GM23338 (cell line): ENCODE results near the gene ABCC6. TPM values are rescaled to one million over a fixed set of nuclear protein-coding genes. Genes with fewer than 3 reads are reported as not detected.
"Not testable (repeated sequence)": the region's sequence is repeated elsewhere in the genome, so short reads cannot be mapped to it uniquely, and the experiment has no call there.

Experiments
- ATAC-seq: fragments of 200-7000 bp; cut with Tn5 transposase; 3 replicates; pipeline ENCODE4 v1.9.1; 2020
- DNase-seq: peaks from one replicate; pipeline ENCODE4 v3.0.0-alpha.2; 2015; ENCODE audit warnings: low spot score
- H2AFZ ChIP-seq: fragments of 200-600 bp; sonication (generic); 2 replicates; pipeline ENCODE4 v1.8.0; 2016; ENCODE audit warnings: antibody characterized with exemption, mild to moderate bottlenecking, moderate library complexity
- H3F3A ChIP-seq: fragments of 200-600 bp; sonication (generic); replicated peaks from 2 replicates; pipeline ENCODE4 v1.8.0; 2017; ENCODE audit warnings: antibody characterized with exemption, mixed run types, low read depth
- H3K27ac ChIP-seq: fragments of 200-600 bp; sonication (generic); 2 replicates; pipeline ENCODE4 v1.6.1; 2016; ENCODE audit warnings: low read depth
- H3K27me3 ChIP-seq: fragments of 200-600 bp; sonication (generic); 2 replicates; pipeline ENCODE4 v1.8.0; 2016; ENCODE audit warnings: mild to moderate bottlenecking, mixed run types, moderate library complexity; ENCODE audit not compliant: insufficient read depth
- H3K36me3 ChIP-seq: fragments of 200-600 bp; sonication (generic); 2 replicates; pipeline ENCODE4 v1.8.0; 2016; ENCODE audit warnings: mild to moderate bottlenecking; ENCODE audit not compliant: insufficient read depth
- H3K4me1 ChIP-seq: fragments of 200-600 bp; sonication (generic); 2 replicates; pipeline ENCODE4 v1.8.0; 2016; ENCODE audit warnings: mild to moderate bottlenecking, moderate library complexity; ENCODE audit not compliant: insufficient read depth
- H3K4me2 ChIP-seq: fragments of 200-600 bp; sonication (generic); 2 replicates; pipeline ENCODE4 v1.7.1; 2017; ENCODE audit warnings: mixed run types
- H3K4me3 ChIP-seq: fragments of 200-600 bp; sonication (generic); 2 replicates; pipeline ENCODE4 v1.6.1; 2016; ENCODE audit warnings: mixed run types
- H3K79me2 ChIP-seq: fragments of 200-600 bp; sonication (generic); replicated peaks from 2 replicates; pipeline ENCODE4 v1.8.0; 2017; ENCODE audit warnings: mild to moderate bottlenecking; ENCODE audit not compliant: insufficient read depth
- H3K9me2 ChIP-seq: fragments of 200-600 bp; sonication (generic); 2 replicates; pipeline ENCODE4 v1.8.0; 2017; ENCODE audit not compliant: insufficient read depth
- H4K20me1 ChIP-seq: fragments of 200-600 bp; sonication (generic); replicated peaks from 2 replicates; pipeline ENCODE4 v1.8.0; 2017; ENCODE audit warnings: mild to moderate bottlenecking; ENCODE audit not compliant: insufficient read depth
- H3K27ac Mint-ChIP-seq: 2 replicates; pipeline ENCODE4 v1.8.0; 2020; ENCODE audit warnings: inconsistent platforms, mild to moderate bottlenecking, moderate library complexity, mixed read lengths
- H3K27me3 Mint-ChIP-seq: 3 replicates; pipeline ENCODE4 v1.8.0; 2022; ENCODE audit warnings: low read depth, mild to moderate bottlenecking, moderate library complexity, mixed read lengths, inconsistent platforms; ENCODE audit not compliant: insufficient read depth, poor library complexity
- H3K36me3 Mint-ChIP-seq: 3 replicates; pipeline ENCODE4 v1.8.0; 2021; ENCODE audit warnings: low read depth, mild to moderate bottlenecking, inconsistent platforms, moderate library complexity, mixed read lengths
- H3K4me1 Mint-ChIP-seq: 3 replicates; pipeline ENCODE4 v1.8.0; 2020; ENCODE audit warnings: mild to moderate bottlenecking, inconsistent platforms, mixed read lengths
- H3K4me3 Mint-ChIP-seq: 3 replicates; pipeline ENCODE4 v1.8.0; 2021; ENCODE audit warnings: moderate library complexity, mild to moderate bottlenecking, inconsistent platforms, mixed read lengths
- H3K9me3 Mint-ChIP-seq: 3 replicates; pipeline ENCODE4 v1.8.0; 2020; ENCODE audit warnings: moderate library complexity, mild to moderate bottlenecking, inconsistent platforms, mixed read lengths
- CREB1 ChIP-seq: fragments of 250-450 bp; sonication (Bioruptor Pico); IDR thresholded peaks from 2 replicates; pipeline ENCODE4 v1.5.0; 2020; ENCODE audit warnings: low read depth, mild to moderate bottlenecking, moderate library complexity
- EZH2 ChIP-seq: fragments of 200-600 bp; sonication (generic); IDR thresholded peaks from one replicate; pipeline ENCODE4 v1.8.0; 2017; ENCODE audit warnings: antibody characterized with exemption, mild to moderate bottlenecking, low read depth; ENCODE audit not compliant: unreplicated experiment
- NANOG ChIP-seq: IDR thresholded peaks from 2 replicates; pipeline ENCODE4 v1.6.1; 2016; ENCODE audit warnings: antibody characterized with exemption, borderline replicate concordance
- POLR2AphosphoS5 ChIP-seq: IDR thresholded peaks from 2 replicates; pipeline ENCODE4 v1.6.1; 2016; ENCODE audit warnings: antibody characterized with exemption, low read depth
- STAT1 ChIP-seq: IDR thresholded peaks from one replicate; pipeline ENCODE4 v1.6.1; 2016; ENCODE audit warnings: antibody characterized with exemption; ENCODE audit not compliant: unreplicated experiment
- ZNF114 ChIP-seq: fragments of 250-450 bp; sonication (Bioruptor Pico); IDR thresholded peaks from 2 replicates; pipeline ENCODE4 v1.5.0; 2020; ENCODE audit warnings: mild to moderate bottlenecking, moderate library complexity
- ZNF331 ChIP-seq: fragments of 250-450 bp; sonication (Bioruptor Pico); IDR thresholded peaks from 2 replicates; pipeline ENCODE4 v1.5.0; 2020; ENCODE audit warnings: low read depth, mild to moderate bottlenecking, moderate library complexity
- polyA plus RNA-seq: library from polyadenylated mRNA; unstranded; fragments of >200 nt; fragmentation: Nextera tagmentation; extraction: Ambion mirVana; gene quantifications from 2 replicates; pipeline ENCODE4 v1.2.1, GENCODE V29; 2016
- total RNA-seq: library from RNA; depleted of rRNA; stranded (reverse); fragments of >200 nt; shearing (Covaris generic); gene quantifications from 2 replicates; pipeline ENCODE4 v1.2.3, GENCODE V29; 2014
- TF ChIP-seq, protein P1 (sequence below): fragments of 250-450 bp; sonication (Bioruptor Pico); IDR thresholded peaks from 2 replicates; pipeline ENCODE4 v1.5.0; 2020; ENCODE audit warnings: mild to moderate bottlenecking, moderate library complexity
- TF ChIP-seq, protein P2 (sequence below), 2 experiments: fragments of 200-600 bp in 1 of 2; sonication (generic) in 1 of 2; conservative IDR thresholded peaks; 2 replicates each; pipeline versions ENCODE4 v1.5.1 to v1.6.1; 2016 to 2017; ENCODE audit warnings: antibody characterized with exemption in 2 of 2, low read depth in 2 of 2, mild to moderate bottlenecking in 2 of 2, moderate library complexity in 1 of 2
- TF ChIP-seq, protein P3 (sequence below): IDR thresholded peaks from one replicate; pipeline ENCODE4 v1.6.1; 2018; ENCODE audit warnings: antibody characterized with exemption; ENCODE audit not compliant: unreplicated experiment

The ABCC6 gene
- total and polyA plus RNA-seq, 2 experiments from 2014 or later, result 0.73 to 2.8 TPM

DNA sequence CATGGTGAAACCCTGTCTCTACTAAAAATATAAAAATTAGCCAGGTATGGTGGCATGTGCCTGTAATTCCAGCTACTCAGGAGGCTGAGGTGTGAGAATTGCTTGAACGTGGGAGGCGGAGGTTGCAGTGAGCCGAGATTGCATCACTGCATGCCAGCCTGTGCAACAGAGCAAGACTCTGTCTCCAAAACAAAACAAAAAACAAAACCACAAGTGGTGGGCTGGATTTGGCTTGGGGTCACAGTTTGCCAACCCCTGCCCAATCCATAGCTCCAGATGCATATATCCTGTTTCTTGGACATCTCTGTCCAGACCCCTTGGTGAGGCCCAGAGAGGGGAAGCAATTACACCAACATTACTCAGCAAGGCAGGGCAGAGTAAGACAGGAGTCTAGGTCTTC lies 41.5 kb downstream of the ABCC6 start:
- not testable (repeated sequence) for H2AFZ ChIP-seq, H3K4me2 ChIP-seq, ATAC-seq, H3K4me3 ChIP-seq, H3K4me1 ChIP-seq, H3K4me1 Mint-ChIP-seq, H3K36me3 ChIP-seq, H3K36me3 Mint-ChIP-seq, H3K27ac Mint-ChIP-seq, H3K79me2 ChIP-seq, H3K27me3 Mint-ChIP-seq, H4K20me1 ChIP-seq, H3K27ac ChIP-seq, H3K9me2 ChIP-seq, H3F3A ChIP-seq, DNase-seq, H3K27me3 ChIP-seq, H3K4me3 Mint-ChIP-seq
- H3K9me3 Mint-ChIP-seq, result peaks cover 25% of the 10 kb centered on the region

DNA sequence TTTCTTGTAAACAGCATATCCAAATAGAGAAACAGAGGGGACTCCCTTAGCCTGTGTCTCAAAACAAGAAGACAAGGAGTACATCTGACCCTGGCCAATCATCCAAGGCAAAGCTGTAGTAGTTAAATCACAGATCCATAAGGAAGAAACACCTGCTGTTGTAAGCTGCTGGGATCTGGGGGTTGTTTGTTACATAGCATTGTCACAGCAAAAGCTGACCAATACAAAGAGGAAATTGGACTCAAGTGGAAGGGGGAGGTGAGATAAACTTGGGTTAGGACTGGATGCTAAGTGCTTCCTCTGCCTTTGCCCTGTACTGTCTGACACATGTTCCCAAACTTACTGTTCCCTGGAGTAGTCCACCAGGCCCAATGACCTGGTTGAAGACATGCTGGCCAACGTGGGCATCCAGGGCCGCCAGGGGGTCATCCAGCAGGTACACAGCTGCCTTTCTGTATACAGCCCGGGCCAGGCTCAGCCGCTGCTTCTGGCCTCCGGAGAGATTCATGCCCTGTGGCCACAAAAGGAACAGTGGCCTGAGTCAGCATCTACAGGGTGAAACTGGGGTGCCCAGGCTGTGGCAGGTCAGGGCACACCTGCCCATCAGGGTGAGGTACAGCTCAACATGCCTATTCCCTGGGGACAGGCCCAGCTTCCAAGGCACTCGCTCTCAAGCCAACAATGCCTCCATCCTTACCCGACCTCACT lies 44.7 kb downstream of the ABCC6 start:
- no peak for ATAC-seq
- Mint-ChIP-seq H3K27me3 (peaks cover 8% of the 10 kb centered on the region), H3K4me1 (peaks cover 4% of the 10 kb centered on the region), H3K36me3 (peaks cover 10% of the 10 kb centered on the region; the same call in 2 of the 3 replicates), H3K9me3 (peaks cover 25% of the 10 kb centered on the region), H3K27ac (no peak overlapping the region), H3K4me3 (no peak overlapping the region; the same call in 2 of the 3 replicates)
- Histone ChIP-seq H4K20me1 (no peaks in the 10 kb centered on the region), H2AFZ (no peak overlapping the region), H3K4me1 (no peaks in the 10 kb centered on the region), H3K4me3 (no peak overlapping the region), H3K79me2 (no peaks in the 10 kb centered on the region), H3K4me2 (no peak overlapping the region), H3K9me2 (no peaks in the 10 kb centered on the region; the same call in 1 of the 2 replicates), H3K27ac (no peak overlapping the region), H3K36me3 (no peaks in the 10 kb centered on the region), H3K27me3 (no peaks in the 10 kb centered on the region), H3F3A (no peaks in the 10 kb centered on the region)
- no peak for DNase-seq
- TF ChIP-seq EZH2 (no peak), ZNF331 (no peak), CREB1 (CRISPR knock-in tag) (no peak), STAT1 (no peak), POLR2AphosphoS5 (no peak), ZNF114 (CRISPR knock-in tag) (no peak), NANOG (no peak)
- TF ChIP-seq, protein P1, sequence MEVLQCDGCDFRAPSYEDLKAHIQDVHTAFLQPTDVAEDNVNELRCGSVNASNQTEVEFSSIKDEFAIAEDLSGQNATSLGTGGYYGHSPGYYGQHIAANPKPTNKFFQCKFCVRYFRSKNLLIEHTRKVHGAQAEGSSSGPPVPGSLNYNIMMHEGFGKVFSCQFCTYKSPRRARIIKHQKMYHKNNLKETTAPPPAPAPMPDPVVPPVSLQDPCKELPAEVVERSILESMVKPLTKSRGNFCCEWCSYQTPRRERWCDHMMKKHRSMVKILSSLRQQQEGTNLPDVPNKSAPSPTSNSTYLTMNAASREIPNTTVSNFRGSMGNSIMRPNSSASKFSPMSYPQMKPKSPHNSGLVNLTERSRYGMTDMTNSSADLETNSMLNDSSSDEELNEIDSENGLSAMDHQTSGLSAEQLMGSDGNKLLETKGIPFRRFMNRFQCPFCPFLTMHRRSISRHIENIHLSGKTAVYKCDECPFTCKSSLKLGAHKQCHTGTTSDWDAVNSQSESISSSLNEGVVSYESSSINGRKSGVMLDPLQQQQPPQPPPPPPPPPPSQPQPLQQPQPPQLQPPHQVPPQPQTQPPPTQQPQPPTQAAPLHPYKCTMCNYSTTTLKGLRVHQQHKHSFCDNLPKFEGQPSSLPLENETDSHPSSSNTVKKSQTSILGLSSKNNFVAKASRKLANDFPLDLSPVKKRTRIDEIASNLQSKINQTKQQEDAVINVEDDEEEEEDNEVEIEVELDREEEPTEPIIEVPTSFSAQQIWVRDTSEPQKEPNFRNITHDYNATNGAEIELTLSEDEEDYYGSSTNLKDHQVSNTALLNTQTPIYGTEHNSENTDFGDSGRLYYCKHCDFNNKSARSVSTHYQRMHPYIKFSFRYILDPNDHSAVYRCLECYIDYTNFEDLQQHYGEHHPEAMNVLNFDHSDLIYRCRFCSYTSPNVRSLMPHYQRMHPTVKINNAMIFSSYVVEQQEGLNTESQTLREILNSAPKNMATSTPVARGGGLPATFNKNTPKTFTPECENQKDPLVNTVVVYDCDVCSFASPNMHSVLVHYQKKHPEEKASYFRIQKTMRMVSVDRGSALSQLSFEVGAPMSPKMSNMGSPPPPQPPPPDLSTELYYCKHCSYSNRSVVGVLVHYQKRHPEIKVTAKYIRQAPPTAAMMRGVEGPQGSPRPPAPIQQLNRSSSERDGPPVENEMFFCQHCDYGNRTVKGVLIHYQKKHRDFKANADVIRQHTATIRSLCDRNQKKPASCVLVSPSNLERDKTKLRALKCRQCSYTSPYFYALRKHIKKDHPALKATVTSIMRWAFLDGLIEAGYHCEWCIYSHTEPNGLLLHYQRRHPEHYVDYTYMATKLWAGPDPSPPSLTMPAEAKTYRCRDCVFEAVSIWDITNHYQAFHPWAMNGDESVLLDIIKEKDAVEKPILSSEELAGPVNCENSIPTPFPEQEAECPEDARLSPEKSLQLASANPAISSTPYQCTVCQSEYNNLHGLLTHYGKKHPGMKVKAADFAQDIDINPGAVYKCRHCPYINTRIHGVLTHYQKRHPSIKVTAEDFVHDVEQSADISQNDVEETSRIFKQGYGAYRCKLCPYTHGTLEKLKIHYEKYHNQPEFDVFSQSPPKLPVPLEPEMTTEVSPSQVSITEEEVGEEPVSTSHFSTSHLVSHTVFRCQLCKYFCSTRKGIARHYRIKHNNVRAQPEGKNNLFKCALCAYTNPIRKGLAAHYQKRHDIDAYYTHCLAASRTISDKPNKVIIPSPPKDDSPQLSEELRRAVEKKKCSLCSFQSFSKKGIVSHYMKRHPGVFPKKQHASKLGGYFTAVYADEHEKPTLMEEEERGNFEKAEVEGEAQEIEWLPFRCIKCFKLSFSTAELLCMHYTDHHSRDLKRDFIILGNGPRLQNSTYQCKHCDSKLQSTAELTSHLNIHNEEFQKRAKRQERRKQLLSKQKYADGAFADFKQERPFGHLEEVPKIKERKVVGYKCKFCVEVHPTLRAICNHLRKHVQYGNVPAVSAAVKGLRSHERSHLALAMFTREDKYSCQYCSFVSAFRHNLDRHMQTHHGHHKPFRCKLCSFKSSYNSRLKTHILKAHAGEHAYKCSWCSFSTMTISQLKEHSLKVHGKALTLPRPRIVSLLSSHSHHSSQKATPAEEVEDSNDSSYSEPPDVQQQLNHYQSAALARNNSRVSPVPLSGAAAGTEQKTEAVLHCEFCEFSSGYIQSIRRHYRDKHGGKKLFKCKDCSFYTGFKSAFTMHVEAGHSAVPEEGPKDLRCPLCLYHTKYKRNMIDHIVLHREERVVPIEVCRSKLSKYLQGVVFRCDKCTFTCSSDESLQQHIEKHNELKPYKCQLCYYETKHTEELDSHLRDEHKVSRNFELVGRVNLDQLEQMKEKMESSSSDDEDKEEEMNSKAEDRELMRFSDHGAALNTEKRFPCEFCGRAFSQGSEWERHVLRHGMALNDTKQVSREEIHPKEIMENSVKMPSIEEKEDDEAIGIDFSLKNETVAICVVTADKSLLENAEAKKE (CRISPR knock-in tag), result no peak
- TF ChIP-seq, protein P2, sequence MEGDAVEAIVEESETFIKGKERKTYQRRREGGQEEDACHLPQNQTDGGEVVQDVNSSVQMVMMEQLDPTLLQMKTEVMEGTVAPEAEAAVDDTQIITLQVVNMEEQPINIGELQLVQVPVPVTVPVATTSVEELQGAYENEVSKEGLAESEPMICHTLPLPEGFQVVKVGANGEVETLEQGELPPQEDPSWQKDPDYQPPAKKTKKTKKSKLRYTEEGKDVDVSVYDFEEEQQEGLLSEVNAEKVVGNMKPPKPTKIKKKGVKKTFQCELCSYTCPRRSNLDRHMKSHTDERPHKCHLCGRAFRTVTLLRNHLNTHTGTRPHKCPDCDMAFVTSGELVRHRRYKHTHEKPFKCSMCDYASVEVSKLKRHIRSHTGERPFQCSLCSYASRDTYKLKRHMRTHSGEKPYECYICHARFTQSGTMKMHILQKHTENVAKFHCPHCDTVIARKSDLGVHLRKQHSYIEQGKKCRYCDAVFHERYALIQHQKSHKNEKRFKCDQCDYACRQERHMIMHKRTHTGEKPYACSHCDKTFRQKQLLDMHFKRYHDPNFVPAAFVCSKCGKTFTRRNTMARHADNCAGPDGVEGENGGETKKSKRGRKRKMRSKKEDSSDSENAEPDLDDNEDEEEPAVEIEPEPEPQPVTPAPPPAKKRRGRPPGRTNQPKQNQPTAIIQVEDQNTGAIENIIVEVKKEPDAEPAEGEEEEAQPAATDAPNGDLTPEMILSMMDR (conservative IDR thresholded peaks at IDR 0.05; ENCODE audit: low read depth in 2 of 2), result no peak
- TF ChIP-seq, protein P3, sequence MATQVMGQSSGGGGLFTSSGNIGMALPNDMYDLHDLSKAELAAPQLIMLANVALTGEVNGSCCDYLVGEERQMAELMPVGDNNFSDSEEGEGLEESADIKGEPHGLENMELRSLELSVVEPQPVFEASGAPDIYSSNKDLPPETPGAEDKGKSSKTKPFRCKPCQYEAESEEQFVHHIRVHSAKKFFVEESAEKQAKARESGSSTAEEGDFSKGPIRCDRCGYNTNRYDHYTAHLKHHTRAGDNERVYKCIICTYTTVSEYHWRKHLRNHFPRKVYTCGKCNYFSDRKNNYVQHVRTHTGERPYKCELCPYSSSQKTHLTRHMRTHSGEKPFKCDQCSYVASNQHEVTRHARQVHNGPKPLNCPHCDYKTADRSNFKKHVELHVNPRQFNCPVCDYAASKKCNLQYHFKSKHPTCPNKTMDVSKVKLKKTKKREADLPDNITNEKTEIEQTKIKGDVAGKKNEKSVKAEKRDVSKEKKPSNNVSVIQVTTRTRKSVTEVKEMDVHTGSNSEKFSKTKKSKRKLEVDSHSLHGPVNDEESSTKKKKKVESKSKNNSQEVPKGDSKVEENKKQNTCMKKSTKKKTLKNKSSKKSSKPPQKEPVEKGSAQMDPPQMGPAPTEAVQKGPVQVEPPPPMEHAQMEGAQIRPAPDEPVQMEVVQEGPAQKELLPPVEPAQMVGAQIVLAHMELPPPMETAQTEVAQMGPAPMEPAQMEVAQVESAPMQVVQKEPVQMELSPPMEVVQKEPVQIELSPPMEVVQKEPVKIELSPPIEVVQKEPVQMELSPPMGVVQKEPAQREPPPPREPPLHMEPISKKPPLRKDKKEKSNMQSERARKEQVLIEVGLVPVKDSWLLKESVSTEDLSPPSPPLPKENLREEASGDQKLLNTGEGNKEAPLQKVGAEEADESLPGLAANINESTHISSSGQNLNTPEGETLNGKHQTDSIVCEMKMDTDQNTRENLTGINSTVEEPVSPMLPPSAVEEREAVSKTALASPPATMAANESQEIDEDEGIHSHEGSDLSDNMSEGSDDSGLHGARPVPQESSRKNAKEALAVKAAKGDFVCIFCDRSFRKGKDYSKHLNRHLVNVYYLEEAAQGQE, result no peak
